Measurements from ENCODE around the gene MTX1.

- TF ChIP-seq CTCF (optimal IDR thresholded peaks at IDR 0.05 in 1 of 3, IDR thresholded peaks at IDR 0.05 in 1 of 3, conservative IDR thresholded peaks at IDR 0.05 in 1 of 3; ENCODE audit: extremely low read depth in 1 of 3, insufficient read depth in 2 of 3, low read length in 3 of 3), result no peak
- TF ChIP-seq EZH2 (IDR thresholded peaks at IDR 0.05; ENCODE audit: low read length), result no peak
Measured at GRCh38 chr1:155188268-155188667, 20.2 kb upstream of the MTX1 start.

Data from keratinocyte (primary cell).